ENCODE data around the gene RALGAPA2. TPM values are rescaled to one million over a fixed set of nuclear protein-coding genes. Genes with fewer than 3 reads are reported as not detected.

The RALGAPA2 gene
- total RNA-seq, 1 donor from 2014 or later, result 46.7 TPM

GRCh38 chr20:20500312-20500711, 212.1 kb downstream of the RALGAPA2 start:
- DNase-seq (ENCODE audit: low spot score), result no peak

GRCh38 chr20:20499439-20499838, 213.0 kb downstream of the RALGAPA2 start:
- no peak for DNase-seq (ENCODE audit: low spot score)

GRCh38 chr20:20498076-20498861, 214.2 kb downstream of the RALGAPA2 start:
- DNase-seq (ENCODE audit: low spot score), result no peak

GRCh38 chr20:20497242-20497978, 215.0 kb downstream of the RALGAPA2 start:
- DNase-seq (ENCODE audit: low spot score), result no peak

GRCh38 chr20:20495729-20496503, 216.5 kb downstream of the RALGAPA2 start:
- DNase-seq (ENCODE audit: low spot score), result no peak

GRCh38 chr20:20493701-20494100, 218.7 kb downstream of the RALGAPA2 start:
- no peak for DNase-seq (ENCODE audit: low spot score)

GRCh38 chr20:20492521-20493332, 219.7 kb downstream of the RALGAPA2 start:
- DNase-seq (ENCODE audit: low spot score), result no peak

- no peak for DNase-seq (ENCODE audit: low spot score)
These were observed 220.6 kb downstream of the RALGAPA2 start for GRCh38 chr20:20491784-20492264.

- DNase-seq (ENCODE audit: low spot score), result no peak
These were observed 221.2 kb downstream of the RALGAPA2 start for GRCh38 chr20:20491110-20491783.

- DNase-seq (ENCODE audit: low spot score), result no peak
These were observed 221.8 kb downstream of the RALGAPA2 start for GRCh38 chr20:20490673-20491072.

- DNase-seq (ENCODE audit: low spot score), result no peak
These were observed 222.6 kb downstream of the RALGAPA2 start for GRCh38 chr20:20489648-20490341.

GRCh38 chr20:20489054-20489453, 223.4 kb downstream of the RALGAPA2 start:
- DNase-seq (ENCODE audit: low spot score), result no peak

GRCh38 chr20:20488388-20488787, 224.1 kb downstream of the RALGAPA2 start:
- DNase-seq (ENCODE audit: low spot score), result no peak

- DNase-seq (ENCODE audit: low spot score), result no peak
These were observed 224.6 kb downstream of the RALGAPA2 start for GRCh38 chr20:20487811-20488210.

GRCh38 chr20:20483328-20483727, 229.1 kb downstream of the RALGAPA2 start:
- no peak for DNase-seq (ENCODE audit: low spot score)

- no peak for DNase-seq (ENCODE audit: low spot score)
These were observed 230.0 kb downstream of the RALGAPA2 start for GRCh38 chr20:20482453-20482852.

GRCh38 chr20:20480689-20481088, 231.8 kb downstream of the RALGAPA2 start:
- no peak for DNase-seq (ENCODE audit: low spot score)

GRCh38 chr20:20480126-20480525, 232.3 kb downstream of the RALGAPA2 start:
- no peak for DNase-seq (ENCODE audit: low spot score)

GRCh38 chr20:20477444-20478041, 234.9 kb downstream of the RALGAPA2 start:
- DNase-seq (ENCODE audit: low spot score), result no peak
